HCT116 (cell line): ENCODE measurements around the gene PIEZO2. TPM values are rescaled to one million over a fixed set of nuclear protein-coding genes. Genes with fewer than 3 reads are reported as not detected.

Source experiments
- ATAC-seq: fragments of 200-7000 bp; cut with Tn5 transposase; 2 replicates; pipeline ENCODE4 v1.9.1; 2020; ENCODE audit warnings: mild to moderate bottlenecking, moderate library complexity
- BruUV-seq: library from RNA; stranded (reverse); fragments of 400-500 nt; replicated peaks from 2 replicates; lab custom pipeline; 2021; lab: Mats Ljungman, UMichigan
- CTCF ChIA-PET: fragments of 300-600 bp; sonication (Branson Sonifier 250); formaldehyde crosslinking; loops from one replicate; lab custom pipeline; 2021; ENCODE audit warnings: antibody characterized with exemption; lab: Charles Lee
- POLR2A ChIA-PET: fragments of 300-600, 350-600 bp; sonication (Branson Sonifier 250); formaldehyde crosslinking; loops from one replicate; lab custom pipeline; 2021; ENCODE audit warnings: antibody characterized with exemption; lab: Charles Lee
- RAD21 ChIA-PET, 2 experiments: fragments of 300-600 bp; sonication (Branson Sonifier 250); formaldehyde crosslinking; loops; one replicate each; lab custom pipeline; 2023; ENCODE audit warnings: low total read pairs in 2 of 2; ENCODE audit not compliant: uncharacterized antibody in 2 of 2, unreplicated experiment in 2 of 2, low non-redundant PET in 1 of 2; lab: Charles Lee
- DNase-seq: peaks from one replicate; pipeline ENCODE4 v3.0.0-alpha.2; 2010; ENCODE audit warnings: low read depth, low spot score
- H2AFZ ChIP-seq: fragments of 200-600 bp; shearing (Covaris generic), sonication (generic); 2 replicates; pipeline ENCODE4 v1.6.1; 2017; ENCODE audit warnings: low read depth, mixed run types, mixed read lengths, antibody characterized with exemption, low read length; ENCODE audit not compliant: poor library complexity, severe bottlenecking
- H3K27ac ChIP-seq: 2 replicates; pipeline ENCODE4 v1.5.1; 2012; ENCODE audit warnings: low read depth, low read length
- H3K27me3 ChIP-seq: fragments of 200-600 bp; sonication (generic); 2 replicates; pipeline ENCODE4 v1.6.1; 2016; ENCODE audit warnings: mixed run types, low read length, mixed read lengths; ENCODE audit not compliant: insufficient read depth
- H3K36me3 ChIP-seq, 2 experiments: fragments of 200-500 bp in 1 of 2; fragments of 200-600 bp in 1 of 2; sonication (Bioruptor generic) in 1 of 2; sonication (generic) in 1 of 2; 2 replicates each; pipeline versions ENCODE4 v1.5.1 to v1.6.1; 2014 to 2016; ENCODE audit warnings: low read length in 2 of 2, inconsistent platforms in 1 of 2, mixed read lengths in 1 of 2, mixed run types in 1 of 2; ENCODE audit not compliant: insufficient read depth in 2 of 2, control insufficient read depth in 1 of 2
- H3K4me1 ChIP-seq, 2 experiments: fragments of 200-600 bp in 1 of 2; sonication (generic) in 1 of 2; 2 replicates each; pipeline versions ENCODE4 v1.5.1 to v1.6.1; 2012 to 2017; ENCODE audit warnings: low read length in 2 of 2, inconsistent platforms in 1 of 2, mild to moderate bottlenecking in 1 of 2, mixed read lengths in 1 of 2, mixed run types in 1 of 2, moderate library complexity in 1 of 2; ENCODE audit not compliant: insufficient read depth in 2 of 2, control insufficient read depth in 1 of 2
- H3K4me2 ChIP-seq: fragments of 200-600 bp; sonication (generic); 2 replicates; pipeline ENCODE4 v1.6.1; 2017; ENCODE audit warnings: mixed run types, low read length, mixed read lengths
- H3K4me3 ChIP-seq, 2 experiments: fragments of 200-600 bp in 1 of 2; sonication (generic) in 1 of 2; replicated peaks in 1 of 2; 2 replicates each; pipeline ENCODE4 v1.5.1; 2011 to 2016; ENCODE audit warnings: low read length in 2 of 2, control low read depth in 1 of 2, low read depth in 1 of 2, mild to moderate bottlenecking in 1 of 2, mixed read lengths in 1 of 2, mixed run types in 1 of 2
- H3K79me2 ChIP-seq: fragments of 200-600 bp; sonication (generic); 2 replicates; pipeline ENCODE4 v1.6.1; 2017; ENCODE audit warnings: mild to moderate bottlenecking, mixed run types, low read length, moderate library complexity, mixed read lengths; ENCODE audit not compliant: insufficient read depth
- H3K9ac ChIP-seq: fragments of 200-600 bp; sonication (generic); 2 replicates; pipeline ENCODE4 v1.6.1; 2016; ENCODE audit warnings: low read length, mixed read lengths
- H3K9me2 ChIP-seq: fragments of 200-600 bp; sonication (generic), shearing (Covaris generic); 2 replicates; pipeline ENCODE4 v1.6.1; 2017; ENCODE audit warnings: mixed run types, mild to moderate bottlenecking, moderate library complexity; ENCODE audit not compliant: insufficient read depth
- H3K9me3 ChIP-seq, 2 experiments: fragments of 200-500 bp in 1 of 2; fragments of 200-600 bp in 1 of 2; sonication (Bioruptor generic) in 1 of 2; sonication (generic) in 1 of 2; 2 replicates each; pipeline ENCODE4 v1.6.1; 2014 to 2017; ENCODE audit warnings: low read length in 2 of 2, mixed read lengths in 2 of 2, inconsistent platforms in 1 of 2, low read depth in 1 of 2, mild to moderate bottlenecking in 1 of 2, mixed run types in 1 of 2, moderate library complexity in 1 of 2; ENCODE audit not compliant: control insufficient read depth in 1 of 2, insufficient read depth in 1 of 2
- H4K20me1 ChIP-seq: fragments of 200-600 bp; sonication (generic), shearing (Covaris generic); 2 replicates; pipeline ENCODE4 v1.6.1; 2017; ENCODE audit warnings: mixed run types, mild to moderate bottlenecking, moderate library complexity; ENCODE audit not compliant: insufficient read depth
- CBX3 ChIP-seq: IDR thresholded peaks from 2 replicates; pipeline ENCODE4 v1.6.1; 2012; ENCODE audit warnings: low read depth
- EGR1 ChIP-seq: IDR thresholded peaks from 2 replicates; pipeline ENCODE4 v1.6.1; 2012; ENCODE audit warnings: low read depth
- ELF1 ChIP-seq: IDR thresholded peaks from 2 replicates; pipeline ENCODE4 v1.6.1; 2012; ENCODE audit warnings: low read depth, borderline replicate concordance
- EZH2 ChIP-seq: fragments of 200-600 bp; sonication (generic); IDR thresholded peaks from 2 replicates; pipeline ENCODE4 v1.6.1; 2017; ENCODE audit warnings: antibody characterized with exemption, mixed run types
- EZH2phosphoT487 ChIP-seq: fragments of 200-600 bp; IDR thresholded peaks from 2 replicates; pipeline ENCODE4 v1.6.1; 2018; ENCODE audit warnings: antibody characterized with exemption, borderline replicate concordance
- FOSL1 ChIP-seq: IDR thresholded peaks from 2 replicates; pipeline ENCODE4 v1.6.1; 2012; ENCODE audit warnings: low read depth
- JUND ChIP-seq: IDR thresholded peaks from 2 replicates; pipeline ENCODE4 v1.6.1; 2012
- MAX ChIP-seq: IDR thresholded peaks from 2 replicates; pipeline ENCODE4 v1.6.1; 2012
- POLR2A ChIP-seq: IDR thresholded peaks from 2 replicates; pipeline ENCODE4 v1.7.0; 2011; ENCODE audit warnings: borderline replicate concordance; ENCODE audit not compliant: insufficient read depth, insufficient read length; ENCODE audit errors: extremely low read depth
- POLR2AphosphoS5 ChIP-seq: IDR thresholded peaks from 2 replicates; pipeline ENCODE4 v1.6.1; 2011; ENCODE audit warnings: mild to moderate bottlenecking, low read depth, low read length, moderate library complexity
- REST ChIP-seq: IDR thresholded peaks from 2 replicates; pipeline ENCODE4 v1.6.1; 2012; ENCODE audit warnings: low read depth
- SP1 ChIP-seq: IDR thresholded peaks from 2 replicates; pipeline ENCODE4 v1.6.1; 2012; ENCODE audit warnings: low read depth
- YY1 ChIP-seq: IDR thresholded peaks from 2 replicates; pipeline ENCODE4 v1.6.1; 2011; ENCODE audit warnings: low read length, low read depth, moderate library complexity, mild to moderate bottlenecking; ENCODE audit not compliant: insufficient replicate concordance; ENCODE audit errors: extremely low read depth
- ZBTB33 ChIP-seq: IDR thresholded peaks from 2 replicates; pipeline ENCODE4 v1.6.1; 2011; ENCODE audit warnings: mild to moderate bottlenecking, low read length, moderate library complexity; ENCODE audit not compliant: insufficient replicate concordance; ENCODE audit errors: extremely low read depth
- ZNF274 ChIP-seq: fragments of 200-500 bp; sonication (Bioruptor generic); IDR thresholded peaks from 2 replicates; pipeline ENCODE4 v1.6.1; 2014; ENCODE audit warnings: mild to moderate bottlenecking, low read depth, low read length, inconsistent platforms
- intact Hi-C: fragments of 100-400 bp; cut with micrococcal nuclease; formaldehyde crosslinking; loops from 2 replicates; pipeline ENCODE4 v1.10.0; 2022
- total RNA-seq: library from RNA; stranded (reverse); gene quantifications from one replicate; pipeline ENCODE4 v1.2.1, GENCODE V29; 2021; ENCODE audit not compliant: unreplicated experiment
- TF ChIP-seq, protein P1 (sequence below), 3 experiments: fragments of 200-600 bp in 1 of 3; sonication (generic) in 1 of 3; IDR thresholded peaks in 2 of 3; conservative IDR thresholded peaks in 1 of 3; 2 replicates each; pipeline ENCODE4 v1.5.1; 2012 to 2017; ENCODE audit warnings: low read depth in 2 of 3, low read length in 2 of 3, antibody characterized with exemption in 1 of 3, borderline replicate concordance in 1 of 3, control low read depth in 1 of 3, mild to moderate bottlenecking in 1 of 3, mixed read lengths in 1 of 3, mixed run types in 1 of 3, moderate library complexity in 1 of 3; ENCODE audit not compliant: insufficient read depth in 1 of 3

Gene PIEZO2
- total RNA-seq, 1 experiment from 2014 or later: 0.34 TPM

DNA sequence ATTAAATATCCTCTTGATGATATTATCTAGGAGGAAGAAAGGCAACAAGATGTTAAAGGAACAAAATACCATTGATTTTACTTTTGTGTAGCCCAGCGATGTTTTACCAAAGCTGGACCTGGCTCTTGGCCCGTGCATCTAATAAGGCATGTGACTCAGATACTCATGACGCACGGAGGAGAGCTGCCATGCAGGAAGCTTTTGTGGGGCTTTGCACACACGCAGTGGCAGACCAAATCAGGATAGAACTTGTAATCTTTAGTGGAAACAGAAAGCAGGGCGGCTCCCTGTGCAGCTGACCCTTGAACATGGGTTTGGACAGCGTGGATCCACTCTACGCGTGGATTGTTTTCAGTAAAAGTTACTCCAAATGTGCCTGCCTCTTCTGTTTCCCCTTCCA lies 433.6 kb downstream of the PIEZO2 start:
- no peak overlapping the region for H3K4me3 ChIP-seq
- H2AFZ ChIP-seq: no peak overlapping the region
- H4K20me1 ChIP-seq: no peaks in the 10 kb centered on the region
- ATAC-seq: no peak
- no peaks in the 10 kb centered on the region for H3K9me3 ChIP-seq
- H3K36me3 ChIP-seq: no peaks in the 10 kb centered on the region
- H3K4me2 ChIP-seq: no peak overlapping the region
- intact Hi-C loops: no loop called here
- no peaks in the 10 kb centered on the region for H3K4me1 ChIP-seq
- no peak overlapping the region for H3K9ac ChIP-seq
- DNase-seq: no peak
- CTCF ChIA-PET: no interaction called here
- BruUV-seq: no TSS peak
- no peak overlapping the region for H3K27ac ChIP-seq
- H3K9me2 ChIP-seq: no peaks in the 10 kb centered on the region
- TF ChIP-seq POLR2AphosphoS5 (no peak), CBX3 (no peak), ZBTB33 (no peak), ZNF274 (no peak), SP1 (no peak), EZH2 (no peak), ELF1 (no peak), JUND (no peak), MAX (no peak), EZH2phosphoT487 (no peak), EGR1 (no peak), POLR2A (no peak), FOSL1 (no peak), REST (no peak), YY1 (no peak)
- TF ChIP-seq, protein P1, sequence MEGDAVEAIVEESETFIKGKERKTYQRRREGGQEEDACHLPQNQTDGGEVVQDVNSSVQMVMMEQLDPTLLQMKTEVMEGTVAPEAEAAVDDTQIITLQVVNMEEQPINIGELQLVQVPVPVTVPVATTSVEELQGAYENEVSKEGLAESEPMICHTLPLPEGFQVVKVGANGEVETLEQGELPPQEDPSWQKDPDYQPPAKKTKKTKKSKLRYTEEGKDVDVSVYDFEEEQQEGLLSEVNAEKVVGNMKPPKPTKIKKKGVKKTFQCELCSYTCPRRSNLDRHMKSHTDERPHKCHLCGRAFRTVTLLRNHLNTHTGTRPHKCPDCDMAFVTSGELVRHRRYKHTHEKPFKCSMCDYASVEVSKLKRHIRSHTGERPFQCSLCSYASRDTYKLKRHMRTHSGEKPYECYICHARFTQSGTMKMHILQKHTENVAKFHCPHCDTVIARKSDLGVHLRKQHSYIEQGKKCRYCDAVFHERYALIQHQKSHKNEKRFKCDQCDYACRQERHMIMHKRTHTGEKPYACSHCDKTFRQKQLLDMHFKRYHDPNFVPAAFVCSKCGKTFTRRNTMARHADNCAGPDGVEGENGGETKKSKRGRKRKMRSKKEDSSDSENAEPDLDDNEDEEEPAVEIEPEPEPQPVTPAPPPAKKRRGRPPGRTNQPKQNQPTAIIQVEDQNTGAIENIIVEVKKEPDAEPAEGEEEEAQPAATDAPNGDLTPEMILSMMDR (IDR thresholded peaks at IDR 0.05 in 2 of 3, conservative IDR thresholded peaks at IDR 0.05 in 1 of 3; ENCODE audit: borderline replicate concordance in 1 of 3, insufficient read depth in 1 of 3, low read depth in 2 of 3, low read length in 2 of 3): no peak
- peaks cover 61% of the 10 kb centered on the region for H3K27me3 ChIP-seq
- RAD21 ChIA-PET: no interaction called here
- no peaks in the 10 kb centered on the region for H3K79me2 ChIP-seq
- POLR2A ChIA-PET: no interaction called here
